ENCODE data around the gene SND1. TPM values are rescaled to one million over a fixed set of nuclear protein-coding genes. Genes with fewer than 3 reads are reported as not detected.

The SND1 gene
- total RNA-seq, 1 experiment from 2014 or later: 106 TPM

DNA sequence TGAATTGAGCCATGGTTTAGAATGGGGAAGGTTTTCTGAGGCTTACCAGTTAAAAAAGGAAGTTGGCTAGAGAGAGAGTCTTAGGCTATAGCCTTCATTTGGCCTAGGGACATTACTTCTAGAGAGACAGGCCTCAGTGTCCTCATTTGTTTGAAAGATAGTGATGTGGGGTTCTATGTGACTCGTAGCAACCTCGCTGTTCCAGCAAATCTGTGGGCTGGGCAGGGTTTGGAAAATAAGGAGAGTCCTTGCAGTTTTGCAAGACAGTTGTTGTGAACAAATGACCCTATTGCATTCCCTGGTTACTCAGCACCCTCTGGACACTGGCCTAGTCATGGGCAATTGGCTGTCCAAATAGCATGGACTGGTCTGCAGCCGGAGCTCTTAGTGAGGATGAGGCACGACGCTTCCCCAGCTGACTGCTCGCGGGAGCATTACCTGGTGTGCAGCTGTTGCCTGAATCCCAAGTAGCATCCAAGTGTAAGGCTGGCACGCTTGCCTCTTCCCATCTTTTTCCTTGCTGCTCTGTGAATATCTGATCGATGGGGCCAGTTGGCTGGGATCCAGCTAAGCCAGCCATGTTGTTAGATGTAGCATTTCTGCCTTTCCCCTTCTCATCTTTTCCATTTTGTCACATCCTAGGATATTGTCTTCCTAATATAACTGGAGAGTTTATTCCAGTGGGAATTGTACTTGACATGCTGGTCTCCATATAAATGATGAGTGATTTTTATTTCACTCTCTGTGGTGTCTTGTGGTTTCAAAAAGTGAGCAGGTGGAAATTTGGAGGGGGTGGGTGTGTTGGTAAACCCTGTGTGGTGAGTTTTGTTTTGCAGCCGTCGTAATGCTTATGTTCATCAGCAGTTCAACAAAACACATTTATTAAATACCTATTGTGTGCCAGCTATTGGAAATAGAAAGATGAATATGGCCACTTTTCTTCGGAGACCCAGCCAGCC, 99.8 kb downstream of the SND1 start:
- in situ Hi-C loops (cut with HindIII; ENCODE audit: low pct_unique_long_range_greater_than_20kb, low sequenced_read_pairs): no loop called here
- peak; percentile 36 for DNase-seq (ENCODE audit: low read depth)

DNA sequence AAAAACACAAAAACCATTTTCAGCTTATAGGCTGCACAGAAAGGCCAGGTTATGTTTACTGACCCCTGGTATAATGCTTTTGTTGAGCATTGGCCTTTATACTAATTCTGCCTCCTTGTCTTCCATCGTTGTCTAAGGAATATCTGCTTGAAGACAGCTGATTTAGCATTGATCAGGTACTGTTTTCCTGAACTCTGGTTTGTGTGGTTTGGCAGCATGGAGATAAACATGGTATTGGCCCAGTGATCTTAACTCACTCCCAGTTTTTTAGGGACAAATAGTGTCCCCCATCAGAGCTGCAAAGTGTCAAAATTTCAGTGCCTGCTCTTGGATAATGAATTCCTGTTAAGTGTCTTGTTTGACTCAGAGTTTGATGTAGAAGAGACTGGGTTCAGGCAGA, 100.8 kb downstream of the SND1 start:
- no peak for DNase-seq (ENCODE audit: low read depth)
- in situ Hi-C loops (cut with HindIII; ENCODE audit: low pct_unique_long_range_greater_than_20kb, low sequenced_read_pairs): no loop called here

DNA sequence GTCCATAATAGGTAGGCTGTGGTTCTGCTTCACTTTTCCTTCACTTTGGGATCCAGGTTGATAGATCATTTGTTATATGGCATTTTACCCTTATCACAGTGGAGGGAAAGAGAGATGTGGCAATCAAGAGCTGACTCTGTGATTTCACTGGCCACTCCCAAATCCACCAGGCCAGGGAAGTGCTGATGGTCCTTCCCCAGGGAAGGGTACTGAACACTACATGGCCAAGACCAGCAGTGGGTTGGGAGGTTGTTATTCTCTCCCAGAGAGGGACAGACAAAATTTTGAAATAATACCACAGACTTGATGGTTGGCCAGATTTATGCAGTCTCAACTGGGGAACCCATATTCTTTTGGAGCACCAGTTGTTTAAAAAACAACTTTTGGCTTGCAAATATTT, 102.5 kb downstream of the SND1 start:
- in situ Hi-C loops (cut with HindIII; ENCODE audit: low pct_unique_long_range_greater_than_20kb, low sequenced_read_pairs): no loop called here

DNA sequence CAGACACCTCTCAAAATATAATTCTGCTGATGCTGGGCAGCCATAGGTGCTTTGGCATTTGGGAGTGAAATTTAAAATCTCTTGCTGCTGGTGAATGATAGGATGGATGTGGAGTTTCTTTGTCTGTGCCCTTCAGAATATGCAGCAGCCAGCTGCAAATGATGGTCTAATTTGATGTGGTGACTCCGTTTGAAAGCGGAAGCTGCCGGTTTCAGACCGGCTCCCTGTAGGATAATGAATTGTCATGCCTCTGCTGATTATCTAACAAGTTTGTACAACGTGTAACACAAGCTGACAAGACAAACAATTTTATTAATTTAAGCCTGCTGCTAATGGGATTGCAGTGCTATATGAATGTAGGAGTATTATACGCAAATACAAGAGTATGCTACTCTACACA, 103.5 kb downstream of the SND1 start:
- no peak for DNase-seq (ENCODE audit: low read depth)
- in situ Hi-C loops (cut with HindIII; ENCODE audit: low pct_unique_long_range_greater_than_20kb, low sequenced_read_pairs): no loop called here

More for the DNA sequence above, 102.5 kb downstream of the SND1 start:
- DNase-seq (ENCODE audit: low read depth): no peak

DNA sequence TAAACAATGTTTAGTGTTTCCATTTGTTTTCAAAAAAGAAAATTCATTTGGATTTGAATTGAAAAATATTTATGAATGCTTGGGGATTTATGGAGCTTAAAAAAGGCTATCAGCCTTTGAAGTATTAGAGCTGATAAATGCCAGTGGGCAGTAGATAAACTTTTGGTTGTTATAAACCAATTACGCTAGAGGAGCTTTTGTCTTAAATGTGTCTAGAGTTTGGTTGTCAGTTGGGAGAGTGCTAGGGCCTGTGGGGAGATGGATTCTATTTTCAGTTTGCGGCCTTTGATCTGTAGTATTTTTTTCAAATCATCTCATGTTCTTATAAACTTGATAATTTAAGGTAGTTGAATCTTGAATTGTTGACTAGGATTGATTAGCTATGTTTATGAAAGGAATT, 104.0 kb downstream of the SND1 start:
- no peak for DNase-seq (ENCODE audit: low read depth)
- in situ Hi-C loops (cut with HindIII; ENCODE audit: low pct_unique_long_range_greater_than_20kb, low sequenced_read_pairs): no loop called here

DNA sequence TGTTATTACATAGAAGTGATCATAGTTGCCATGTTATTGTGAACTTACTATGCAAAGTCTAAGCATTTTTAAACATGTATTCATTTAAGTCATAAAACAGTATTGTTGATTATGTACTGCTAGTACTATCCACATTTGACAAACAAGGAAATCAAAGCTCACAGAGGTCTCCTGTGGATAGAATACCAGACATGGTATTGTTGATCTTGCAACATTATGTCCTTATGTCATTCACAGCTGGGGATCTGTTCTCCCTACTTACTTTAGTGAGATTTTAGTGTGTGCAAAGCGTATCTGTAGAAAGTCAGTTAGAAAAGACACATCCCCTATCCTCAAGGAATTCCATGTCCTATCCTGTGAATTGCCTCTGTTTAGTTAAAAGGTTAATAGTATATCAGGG, 106.1 kb downstream of the SND1 start:
- in situ Hi-C loops (cut with HindIII; ENCODE audit: low pct_unique_long_range_greater_than_20kb, low sequenced_read_pairs): no loop called here
- DNase-seq (ENCODE audit: low read depth): no peak

DNA sequence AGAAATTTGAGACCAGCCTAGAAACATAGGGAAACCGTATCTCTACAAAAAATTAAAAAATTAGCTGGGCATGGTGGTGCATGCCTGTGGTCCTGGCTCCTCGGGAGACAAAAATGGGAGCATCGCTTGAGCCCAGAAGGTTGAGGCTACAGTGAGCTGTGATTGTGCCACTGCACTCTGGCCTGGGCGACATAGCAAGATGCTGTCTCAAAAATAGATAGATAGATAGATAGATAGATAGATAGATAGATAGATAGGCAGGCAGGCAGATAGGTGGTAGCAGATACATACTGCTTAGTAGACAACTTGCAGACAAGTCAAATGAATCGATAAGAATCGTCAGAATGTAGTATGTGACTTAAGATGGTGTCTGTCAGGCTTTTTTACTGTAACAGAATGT, 106.9 kb downstream of the SND1 start:
- in situ Hi-C loops (cut with HindIII; ENCODE audit: low pct_unique_long_range_greater_than_20kb, low sequenced_read_pairs): no loop called here
- DNase-seq (ENCODE audit: low read depth): no peak

DNA sequence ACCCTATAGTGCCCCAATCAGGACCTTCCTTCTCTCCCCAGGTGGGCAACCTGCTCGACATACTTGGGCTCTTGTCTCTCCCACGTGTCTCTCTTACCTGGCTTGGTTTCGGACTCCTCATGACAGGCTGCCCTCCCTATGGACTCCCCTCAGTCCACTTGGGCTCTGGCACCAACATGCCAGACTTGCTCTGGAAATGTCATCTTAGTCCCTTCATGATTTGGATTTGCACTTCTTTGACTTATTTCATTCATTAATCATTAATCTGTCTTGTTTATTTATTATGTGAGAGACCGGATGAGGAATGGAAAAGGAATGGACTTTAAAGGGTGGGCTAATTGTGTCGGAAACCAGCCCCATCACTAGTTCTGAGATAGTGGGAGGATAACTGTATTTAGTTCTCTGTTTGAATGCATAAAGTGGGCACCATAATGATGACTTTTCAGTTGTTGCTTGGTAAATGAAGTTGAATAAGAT, 108.0 kb downstream of the SND1 start:
- DNase-seq (ENCODE audit: low read depth): peak; percentile 66
- in situ Hi-C loops (cut with HindIII; ENCODE audit: low pct_unique_long_range_greater_than_20kb, low sequenced_read_pairs): no loop called here

DNA sequence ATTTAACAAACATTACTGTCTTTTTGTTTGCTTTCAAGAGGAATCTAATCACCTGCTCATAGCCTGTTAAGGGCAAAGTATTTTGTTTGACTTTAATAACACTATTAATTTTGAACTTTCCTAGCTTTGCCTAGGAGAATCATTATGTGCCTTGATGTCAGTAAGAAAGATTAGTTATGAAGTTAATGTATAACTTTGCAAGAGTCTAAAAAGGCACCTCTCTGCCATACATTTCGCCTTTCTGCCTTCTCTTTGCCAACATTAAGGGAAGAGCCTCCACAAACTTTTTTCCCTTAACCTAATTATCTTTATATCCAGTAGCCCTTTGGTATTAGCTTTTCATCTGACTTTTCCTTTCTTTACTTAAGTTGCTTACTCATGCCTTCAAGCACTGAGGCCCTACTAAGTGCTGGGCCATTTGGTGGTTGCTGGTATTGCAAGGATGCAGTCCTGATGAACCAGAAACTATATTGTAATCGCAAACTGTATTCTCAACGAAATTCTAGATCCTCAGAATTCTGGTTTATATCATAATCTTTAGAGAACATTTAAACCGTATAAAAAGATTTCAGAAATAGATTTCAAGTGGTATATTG, 108.5 kb downstream of the SND1 start:
- no peak for DNase-seq (ENCODE audit: low read depth)
- in situ Hi-C loops (cut with HindIII; ENCODE audit: low pct_unique_long_range_greater_than_20kb, low sequenced_read_pairs): no loop called here

DNA sequence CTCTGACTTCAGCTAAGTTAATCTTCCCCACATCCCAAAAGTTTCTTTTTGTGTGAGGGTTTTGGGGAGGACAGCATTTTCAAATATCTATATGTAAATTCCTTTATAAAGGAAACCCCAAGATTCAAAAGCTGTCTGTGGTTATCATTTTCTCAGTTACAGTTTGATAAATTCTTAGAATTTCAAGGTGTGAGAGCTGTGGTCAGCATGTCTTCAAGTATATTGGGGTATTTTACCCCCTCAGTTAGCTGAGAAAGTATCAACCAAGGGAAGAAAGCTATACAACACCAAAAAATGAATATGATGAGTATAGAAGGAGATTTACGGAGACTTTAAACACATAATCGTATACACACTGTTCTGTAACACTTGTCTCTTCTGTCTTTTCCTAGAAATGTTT, 109.2 kb downstream of the SND1 start:
- no peak for DNase-seq (ENCODE audit: low read depth)
- in situ Hi-C loops (cut with HindIII; ENCODE audit: low pct_unique_long_range_greater_than_20kb, low sequenced_read_pairs): no loop called here

DNA sequence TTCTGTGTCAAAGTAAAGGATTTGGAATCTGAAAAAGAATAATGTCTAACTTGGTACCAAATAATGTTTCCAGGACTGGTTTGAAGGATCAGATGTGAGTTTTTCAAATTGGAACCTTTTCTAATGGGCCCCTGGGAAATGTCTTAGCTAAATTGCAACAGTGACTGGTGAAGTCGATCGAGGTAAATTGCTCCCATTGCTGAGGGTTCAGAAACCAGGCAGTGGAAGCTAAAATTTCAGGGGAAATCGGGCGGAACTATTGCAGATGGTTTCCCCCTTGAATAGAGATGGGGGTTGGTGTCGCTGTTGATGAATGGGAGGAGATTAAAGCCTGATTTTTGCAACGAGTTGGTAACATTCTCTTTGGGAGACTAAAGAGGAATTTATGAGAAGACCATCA, 112.7 kb downstream of the SND1 start:
- in situ Hi-C loops (cut with HindIII; ENCODE audit: low pct_unique_long_range_greater_than_20kb, low sequenced_read_pairs): no loop called here
- no peak for DNase-seq (ENCODE audit: low read depth)

DNA sequence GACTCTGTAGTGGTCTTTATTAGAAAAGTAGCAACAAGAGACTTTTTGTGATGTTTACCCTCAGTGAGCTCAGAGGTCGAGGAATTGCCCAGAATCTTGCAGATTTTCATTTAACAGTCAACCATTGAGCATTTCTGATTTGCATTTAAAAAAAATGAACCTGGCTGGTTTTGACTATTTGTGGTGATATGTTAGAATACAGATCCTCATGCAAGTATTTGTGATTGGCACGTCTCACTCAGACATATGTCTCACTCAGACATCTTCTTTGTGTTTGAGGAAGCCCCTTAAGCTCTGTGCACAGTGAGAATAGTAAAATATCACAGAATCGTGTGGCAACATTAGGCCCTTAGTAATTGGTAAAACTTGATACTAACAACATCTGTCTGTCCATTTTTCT, 113.2 kb downstream of the SND1 start:
- DNase-seq (ENCODE audit: low read depth): no peak
- in situ Hi-C loops (cut with HindIII; ENCODE audit: low pct_unique_long_range_greater_than_20kb, low sequenced_read_pairs): no loop called here

DNA sequence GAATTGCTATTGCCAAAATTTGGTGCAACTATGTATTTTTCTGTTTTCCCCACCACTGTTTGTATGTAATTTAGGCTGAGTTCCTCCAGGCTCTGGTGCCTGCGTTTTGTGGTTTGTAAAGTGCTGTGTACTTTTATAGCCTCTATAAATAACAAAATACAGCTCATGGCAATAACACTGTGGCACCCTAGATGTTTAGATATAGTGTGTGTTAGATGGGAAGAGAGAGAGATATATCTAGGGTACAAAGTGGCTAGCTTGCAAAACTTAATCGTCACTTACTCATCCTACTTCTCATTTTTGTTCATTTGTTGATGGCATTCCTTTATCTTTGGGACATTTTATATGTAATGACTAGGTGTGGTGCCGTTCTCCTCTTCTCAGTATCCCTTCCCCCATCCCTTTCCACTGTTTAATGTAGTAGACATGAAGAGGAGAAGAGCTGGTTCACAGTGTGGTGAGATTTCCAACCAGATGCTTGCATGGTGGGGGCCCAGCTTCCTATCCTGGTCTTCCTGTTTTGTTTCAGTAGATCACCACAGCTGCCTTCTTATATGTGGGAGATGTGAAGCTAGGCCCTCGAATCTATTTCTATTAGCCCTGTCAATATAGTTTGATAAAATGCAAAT, 115.0 kb downstream of the SND1 start:
- DNase-seq (ENCODE audit: low read depth): no peak
- in situ Hi-C loops (cut with HindIII; ENCODE audit: low pct_unique_long_range_greater_than_20kb, low sequenced_read_pairs): no loop called here

DNA sequence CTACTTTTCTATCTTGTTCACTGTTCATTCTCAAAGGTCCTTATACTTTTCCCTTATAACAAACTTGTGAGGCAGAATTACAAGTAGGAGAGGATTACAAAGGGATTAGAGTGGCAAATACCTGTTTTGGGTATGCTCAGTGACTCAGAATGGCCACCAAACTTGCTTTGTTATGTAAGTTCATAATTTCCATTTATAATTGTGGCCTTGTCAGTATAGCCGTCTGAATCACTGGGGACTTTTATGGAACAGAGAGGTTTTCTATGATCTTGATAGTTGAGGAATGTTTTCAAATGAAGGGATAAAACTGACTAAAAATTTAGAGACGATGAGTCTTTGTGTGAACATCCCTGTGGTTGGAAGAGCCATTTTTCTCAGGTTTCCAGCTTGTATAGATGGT, 116.2 kb downstream of the SND1 start:
- DNase-seq (ENCODE audit: low read depth): no peak
- in situ Hi-C loops (cut with HindIII; ENCODE audit: low pct_unique_long_range_greater_than_20kb, low sequenced_read_pairs): no loop called here

DNA sequence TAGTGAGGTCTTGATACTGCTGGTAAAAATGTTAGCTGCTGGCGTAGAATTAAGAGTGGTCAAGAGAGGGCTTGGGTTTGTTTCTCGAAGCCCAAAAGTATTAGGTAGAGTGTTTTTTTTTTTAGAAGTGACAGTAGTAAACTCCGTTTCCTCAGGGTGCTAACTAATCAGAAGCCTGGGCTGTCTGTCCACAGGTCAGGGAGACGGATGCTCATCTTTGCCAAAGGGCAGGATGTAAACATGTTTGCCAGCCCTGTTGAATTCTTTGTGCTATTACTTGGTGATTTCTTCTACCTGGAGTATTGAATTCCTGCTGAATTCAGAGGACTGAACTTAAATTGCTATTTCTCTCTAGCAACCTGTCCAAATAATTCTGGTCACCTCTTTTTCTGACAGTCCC, 117.1 kb downstream of the SND1 start:
- DNase-seq (ENCODE audit: low read depth): no peak
- in situ Hi-C loops (cut with HindIII; ENCODE audit: low pct_unique_long_range_greater_than_20kb, low sequenced_read_pairs): no loop called here

DNA sequence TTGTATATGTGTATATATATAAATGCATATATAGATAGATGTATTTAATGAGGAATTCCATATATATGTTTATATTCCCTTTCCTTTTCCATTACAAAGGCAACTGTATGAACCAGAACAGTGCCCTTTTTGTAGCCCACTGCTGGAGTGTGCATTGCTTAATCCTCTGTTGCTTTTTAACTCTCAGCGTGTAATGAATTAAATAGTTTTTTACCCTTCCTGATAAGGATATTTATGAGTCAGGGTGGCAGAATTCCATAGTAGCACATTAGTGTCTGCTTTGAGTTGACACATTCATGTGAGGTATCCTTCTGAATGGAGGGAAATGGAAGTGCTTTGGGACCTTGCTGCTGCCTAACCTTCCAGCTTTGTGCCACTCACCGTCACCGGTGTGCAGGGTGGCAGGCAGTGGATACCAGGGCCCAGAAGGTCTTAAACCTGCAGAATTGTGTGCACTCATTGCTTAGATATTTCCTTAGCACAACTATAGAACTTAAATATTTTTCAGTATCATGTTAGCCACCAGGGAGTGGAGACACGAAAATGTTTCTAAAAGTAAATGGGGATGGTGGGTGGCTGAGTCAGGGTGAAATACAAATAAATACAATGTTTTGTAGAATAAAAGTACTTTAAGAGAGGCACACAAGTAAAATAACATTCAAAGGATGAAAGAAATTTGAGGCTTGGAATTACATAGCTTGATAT, 117.9 kb downstream of the SND1 start:
- no peak for DNase-seq (ENCODE audit: low read depth)

DNA sequence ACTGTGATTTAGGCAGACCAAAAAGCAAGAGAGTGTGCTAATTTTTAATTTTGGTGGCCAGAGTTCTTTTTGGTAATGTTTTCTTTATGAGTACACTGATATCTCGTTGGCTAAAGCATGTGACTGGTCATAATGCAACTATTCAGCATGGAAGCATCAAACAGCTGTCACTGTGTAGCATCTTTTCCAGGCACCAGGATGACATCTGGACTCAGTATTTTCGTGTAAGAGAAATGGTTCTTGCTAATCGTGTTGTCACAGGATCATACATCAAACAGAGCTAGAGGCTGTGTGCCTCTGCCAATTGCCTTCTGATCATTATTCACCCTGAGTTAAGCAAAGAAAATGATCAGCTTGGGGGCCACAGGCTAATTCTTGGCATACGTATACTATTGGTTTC, 118.9 kb downstream of the SND1 start:
- in situ Hi-C loops (cut with HindIII; ENCODE audit: low pct_unique_long_range_greater_than_20kb, low sequenced_read_pairs): no loop called here
- DNase-seq (ENCODE audit: low read depth): no peak

More for the DNA sequence above, 117.9 kb downstream of the SND1 start:
- in situ Hi-C loops (cut with HindIII; ENCODE audit: low pct_unique_long_range_greater_than_20kb, low sequenced_read_pairs): no loop called here

DNA sequence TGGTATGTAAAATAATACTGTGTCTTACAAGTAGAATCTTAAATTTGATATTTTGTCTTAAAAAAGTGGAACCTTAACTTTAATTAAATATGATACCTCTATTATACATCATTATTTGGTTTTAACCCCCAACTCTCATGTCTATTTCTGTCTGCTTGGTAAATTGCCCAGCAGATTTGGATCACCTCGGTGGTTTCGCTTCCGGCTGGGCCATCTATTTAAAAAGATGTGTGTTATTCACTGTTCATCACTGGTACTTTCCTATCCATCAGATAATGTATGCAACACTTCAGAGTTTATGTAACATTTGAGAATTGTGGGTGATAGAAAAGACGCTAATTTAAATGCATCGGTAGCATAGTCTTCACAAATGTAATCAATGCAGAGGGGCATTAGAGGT, 119.7 kb downstream of the SND1 start:
- in situ Hi-C loops (cut with HindIII; ENCODE audit: low pct_unique_long_range_greater_than_20kb, low sequenced_read_pairs): no loop called here
- no peak for DNase-seq (ENCODE audit: low read depth)

All from Caki2 (cell line).